Measurements from ENCODE around the gene ARMC8. TPM values are rescaled to one million over a fixed set of nuclear protein-coding genes. Genes with fewer than 3 reads are reported as not detected.

ARMC8 gene
- polyA plus RNA-seq, 2 of the 4 experiments (the other 2 are of a cell fraction), result 25.6 to 45.7 TPM

DNA sequence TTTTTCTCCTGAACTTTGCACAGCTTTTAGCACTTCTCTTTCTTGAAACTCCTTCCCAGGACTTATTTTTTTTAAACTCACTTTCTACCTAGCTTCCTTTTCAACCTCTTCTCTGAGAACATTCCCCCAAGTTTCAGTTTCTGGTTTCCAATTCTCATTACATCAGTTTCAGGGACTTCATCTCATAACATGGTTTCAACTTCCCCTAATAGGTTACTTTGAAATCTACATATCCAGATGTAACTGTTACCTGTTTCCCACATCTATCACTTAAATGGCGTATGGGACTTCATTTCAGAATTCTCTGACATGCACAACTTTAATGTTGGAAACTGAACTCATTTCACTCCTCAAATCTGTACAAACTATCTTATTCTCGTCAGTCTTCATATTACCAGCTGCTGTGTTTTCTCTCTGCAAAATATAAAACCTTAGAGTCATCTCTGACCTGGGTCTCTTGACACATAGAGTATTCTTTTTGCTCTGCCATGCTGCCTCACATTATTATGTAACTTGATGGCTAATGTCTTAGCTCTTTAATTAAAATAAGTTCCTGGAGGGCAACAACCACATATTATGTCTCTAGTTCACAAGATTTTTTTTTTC lies 84.2 kb downstream of the ARMC8 start:
- TF ChIP-seq CBX8 (IDR thresholded peaks at IDR 0.05), result no peak
- TF ChIP-seq EP300 (IDR thresholded peaks at IDR 0.05), result no peak
- no peak for TF ChIP-seq PHF8 (IDR thresholded peaks at IDR 0.05; ENCODE audit: borderline replicate concordance, low read depth)
- no peak for TF ChIP-seq RAD21 (conservative IDR thresholded peaks at IDR 0.05 in 1 of 2, IDR thresholded peaks at IDR 0.05 in 1 of 2)
- no peak for TF ChIP-seq HOXA7 (CRISPR knock-in tag; IDR thresholded peaks at IDR 0.05)
- TF ChIP-seq HOXB13 (CRISPR knock-in tag; IDR thresholded peaks at IDR 0.05; ENCODE audit: low read depth), result no peak
- TF ChIP-seq, protein P1, sequence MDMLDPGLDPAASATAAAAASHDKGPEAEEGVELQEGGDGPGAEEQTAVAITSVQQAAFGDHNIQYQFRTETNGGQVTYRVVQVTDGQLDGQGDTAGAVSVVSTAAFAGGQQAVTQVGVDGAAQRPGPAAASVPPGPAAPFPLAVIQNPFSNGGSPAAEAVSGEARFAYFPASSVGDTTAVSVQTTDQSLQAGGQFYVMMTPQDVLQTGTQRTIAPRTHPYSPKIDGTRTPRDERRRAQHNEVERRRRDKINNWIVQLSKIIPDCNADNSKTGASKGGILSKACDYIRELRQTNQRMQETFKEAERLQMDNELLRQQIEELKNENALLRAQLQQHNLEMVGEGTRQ (IDR thresholded peaks at IDR 0.05), result no peak
- TF ChIP-seq HEYL (CRISPR knock-in tag; IDR thresholded peaks at IDR 0.05), result no peak
- TF ChIP-seq NFE2L2 (conservative IDR thresholded peaks at IDR 0.05; ENCODE audit: low read length), result no peak
- no peak for TF ChIP-seq MYC (IDR thresholded peaks at IDR 0.05; ENCODE audit: borderline replicate concordance, low read length)
- no peak for TF ChIP-seq TP53 (CRISPR knock-in tag; IDR thresholded peaks at IDR 0.05)
- TF ChIP-seq, protein P2, sequence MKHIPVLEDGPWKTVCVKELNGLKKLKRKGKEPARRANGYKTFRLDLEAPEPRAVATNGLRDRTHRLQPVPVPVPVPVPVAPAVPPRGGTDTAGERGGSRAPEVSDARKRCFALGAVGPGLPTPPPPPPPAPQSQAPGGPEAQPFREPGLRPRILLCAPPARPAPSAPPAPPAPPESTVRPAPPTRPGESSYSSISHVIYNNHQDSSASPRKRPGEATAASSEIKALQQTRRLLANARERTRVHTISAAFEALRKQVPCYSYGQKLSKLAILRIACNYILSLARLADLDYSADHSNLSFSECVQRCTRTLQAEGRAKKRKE (CRISPR knock-in tag; IDR thresholded peaks at IDR 0.05; ENCODE audit: low read depth), result no peak
- TF ChIP-seq FOSL2 (IDR thresholded peaks at IDR 0.05), result no peak
- TF ChIP-seq FOSL2 (CRISPR knock-in tag; IDR thresholded peaks at IDR 0.05), result no peak
- TF ChIP-seq ZSCAN20 (CRISPR knock-in tag; IDR thresholded peaks at IDR 0.05), result no peak
- TF ChIP-seq, protein P3, sequence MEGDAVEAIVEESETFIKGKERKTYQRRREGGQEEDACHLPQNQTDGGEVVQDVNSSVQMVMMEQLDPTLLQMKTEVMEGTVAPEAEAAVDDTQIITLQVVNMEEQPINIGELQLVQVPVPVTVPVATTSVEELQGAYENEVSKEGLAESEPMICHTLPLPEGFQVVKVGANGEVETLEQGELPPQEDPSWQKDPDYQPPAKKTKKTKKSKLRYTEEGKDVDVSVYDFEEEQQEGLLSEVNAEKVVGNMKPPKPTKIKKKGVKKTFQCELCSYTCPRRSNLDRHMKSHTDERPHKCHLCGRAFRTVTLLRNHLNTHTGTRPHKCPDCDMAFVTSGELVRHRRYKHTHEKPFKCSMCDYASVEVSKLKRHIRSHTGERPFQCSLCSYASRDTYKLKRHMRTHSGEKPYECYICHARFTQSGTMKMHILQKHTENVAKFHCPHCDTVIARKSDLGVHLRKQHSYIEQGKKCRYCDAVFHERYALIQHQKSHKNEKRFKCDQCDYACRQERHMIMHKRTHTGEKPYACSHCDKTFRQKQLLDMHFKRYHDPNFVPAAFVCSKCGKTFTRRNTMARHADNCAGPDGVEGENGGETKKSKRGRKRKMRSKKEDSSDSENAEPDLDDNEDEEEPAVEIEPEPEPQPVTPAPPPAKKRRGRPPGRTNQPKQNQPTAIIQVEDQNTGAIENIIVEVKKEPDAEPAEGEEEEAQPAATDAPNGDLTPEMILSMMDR (IDR thresholded peaks at IDR 0.05), result no peak
- no peak for TF ChIP-seq FOXS1 (CRISPR knock-in tag; IDR thresholded peaks at IDR 0.05)
- no peak for TF ChIP-seq KDM5A (IDR thresholded peaks at IDR 0.05)
- TF ChIP-seq, protein P4, sequence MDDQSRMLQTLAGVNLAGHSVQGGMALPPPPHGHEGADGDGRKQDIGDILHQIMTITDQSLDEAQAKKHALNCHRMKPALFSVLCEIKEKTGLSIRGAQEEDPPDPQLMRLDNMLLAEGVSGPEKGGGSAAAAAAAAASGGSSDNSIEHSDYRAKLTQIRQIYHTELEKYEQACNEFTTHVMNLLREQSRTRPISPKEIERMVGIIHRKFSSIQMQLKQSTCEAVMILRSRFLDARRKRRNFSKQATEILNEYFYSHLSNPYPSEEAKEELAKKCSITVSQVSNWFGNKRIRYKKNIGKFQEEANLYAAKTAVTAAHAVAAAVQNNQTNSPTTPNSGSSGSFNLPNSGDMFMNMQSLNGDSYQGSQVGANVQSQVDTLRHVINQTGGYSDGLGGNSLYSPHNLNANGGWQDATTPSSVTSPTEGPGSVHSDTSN (IDR thresholded peaks at IDR 0.05), result no peak
- no peak for TF ChIP-seq EHF (CRISPR knock-in tag; IDR thresholded peaks at IDR 0.05)
- Histone ChIP-seq H3K27ac (no peak overlapping the region), H3K4me1 (no peaks in the 10 kb centered on the region), H3K4me2 (no peak overlapping the region), H3K9me3 (no peaks in the 10 kb centered on the region), H3K4me3 (no peak overlapping the region)
- no peak for FAIRE-seq
- WGBS (ENCODE audit: missing lambda C conversion rate), result 98% methylated on average over 2 of the region's 2 CpGs
- POLR2A ChIA-PET, result no interaction called here
- no peak for ATAC-seq
- DNase-seq (ENCODE audit: low read depth in 1 of 2, low spot score in 1 of 2), result no peak
- CTCF ChIA-PET, result interaction anchor here (1.1 to 1.6 kb wide), 3 partner anchors 10 to 12 kb away, joined by 3 to 4 read pairs (median 3); no protein-coding TSS in a partner anchor

DNA sequence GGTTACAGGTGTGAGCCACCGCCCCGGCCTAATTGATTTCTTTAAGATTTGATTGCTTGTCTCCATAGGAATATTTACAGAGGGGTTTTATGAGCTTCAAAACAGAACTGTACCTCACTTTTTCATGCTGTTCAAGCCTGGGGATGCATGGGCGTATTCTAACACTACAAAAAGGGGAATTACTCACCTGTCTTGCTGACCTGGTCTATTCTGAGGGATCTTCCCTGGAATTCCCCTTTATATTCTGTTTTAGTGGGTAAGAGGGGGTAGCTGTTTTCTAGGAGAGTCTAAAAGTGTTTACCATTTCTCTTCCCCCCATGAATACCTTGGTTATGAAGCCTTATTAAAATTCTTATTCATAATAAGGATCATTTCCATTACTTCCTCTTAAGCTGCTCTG lies 94.5 kb downstream of the ARMC8 start:
- WGBS (ENCODE audit: missing lambda C conversion rate), result 98% methylated on average over 3 of the region's 3 CpGs
- ChIA-PET POLR2A (no interaction called here), CTCF (interaction anchor here (0.7 to 1.0 kb wide), 2 partner anchors 10 to 163 kb away, joined by 3 read pairs; no protein-coding TSS in a partner anchor)
- Histone ChIP-seq H3K4me2 (no peak overlapping the region), H3K27ac (no peak overlapping the region), H3K4me3 (no peak overlapping the region), H3K4me1 (no peaks in the 10 kb centered on the region), H3K9me3 (no peaks in the 10 kb centered on the region)
- TF ChIP-seq, protein P2 (CRISPR knock-in tag; IDR thresholded peaks at IDR 0.05; ENCODE audit: low read depth), result no peak
- TF ChIP-seq, protein P5, sequence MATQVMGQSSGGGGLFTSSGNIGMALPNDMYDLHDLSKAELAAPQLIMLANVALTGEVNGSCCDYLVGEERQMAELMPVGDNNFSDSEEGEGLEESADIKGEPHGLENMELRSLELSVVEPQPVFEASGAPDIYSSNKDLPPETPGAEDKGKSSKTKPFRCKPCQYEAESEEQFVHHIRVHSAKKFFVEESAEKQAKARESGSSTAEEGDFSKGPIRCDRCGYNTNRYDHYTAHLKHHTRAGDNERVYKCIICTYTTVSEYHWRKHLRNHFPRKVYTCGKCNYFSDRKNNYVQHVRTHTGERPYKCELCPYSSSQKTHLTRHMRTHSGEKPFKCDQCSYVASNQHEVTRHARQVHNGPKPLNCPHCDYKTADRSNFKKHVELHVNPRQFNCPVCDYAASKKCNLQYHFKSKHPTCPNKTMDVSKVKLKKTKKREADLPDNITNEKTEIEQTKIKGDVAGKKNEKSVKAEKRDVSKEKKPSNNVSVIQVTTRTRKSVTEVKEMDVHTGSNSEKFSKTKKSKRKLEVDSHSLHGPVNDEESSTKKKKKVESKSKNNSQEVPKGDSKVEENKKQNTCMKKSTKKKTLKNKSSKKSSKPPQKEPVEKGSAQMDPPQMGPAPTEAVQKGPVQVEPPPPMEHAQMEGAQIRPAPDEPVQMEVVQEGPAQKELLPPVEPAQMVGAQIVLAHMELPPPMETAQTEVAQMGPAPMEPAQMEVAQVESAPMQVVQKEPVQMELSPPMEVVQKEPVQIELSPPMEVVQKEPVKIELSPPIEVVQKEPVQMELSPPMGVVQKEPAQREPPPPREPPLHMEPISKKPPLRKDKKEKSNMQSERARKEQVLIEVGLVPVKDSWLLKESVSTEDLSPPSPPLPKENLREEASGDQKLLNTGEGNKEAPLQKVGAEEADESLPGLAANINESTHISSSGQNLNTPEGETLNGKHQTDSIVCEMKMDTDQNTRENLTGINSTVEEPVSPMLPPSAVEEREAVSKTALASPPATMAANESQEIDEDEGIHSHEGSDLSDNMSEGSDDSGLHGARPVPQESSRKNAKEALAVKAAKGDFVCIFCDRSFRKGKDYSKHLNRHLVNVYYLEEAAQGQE (IDR thresholded peaks at IDR 0.05), result no peak
- TF ChIP-seq FOSB (CRISPR knock-in tag; IDR thresholded peaks at IDR 0.05) (no peak), ZSCAN20 (CRISPR knock-in tag; IDR thresholded peaks at IDR 0.05) (no peak), JUNB (IDR thresholded peaks at IDR 0.05) (no peak), KDM1A (IDR thresholded peaks at IDR 0.05; ENCODE audit: low read depth) (no peak), BHLHE40 (IDR thresholded peaks at IDR 0.05; ENCODE audit: low read depth, low read length) (no peak)
- TF ChIP-seq, protein P6, sequence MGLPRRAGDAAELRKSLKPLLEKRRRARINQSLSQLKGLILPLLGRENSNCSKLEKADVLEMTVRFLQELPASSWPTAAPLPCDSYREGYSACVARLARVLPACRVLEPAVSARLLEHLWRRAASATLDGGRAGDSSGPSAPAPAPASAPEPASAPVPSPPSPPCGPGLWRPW (IDR thresholded peaks at IDR 0.05), result no peak
- ATAC-seq, result no peak
- DNase-seq (ENCODE audit: low read depth in 1 of 2, low spot score in 1 of 2), result no peak
- no peak for FAIRE-seq
